GM13977 (cell line): ENCODE results near the gene DDX10.
"Not testable (repeated sequence)": the region's sequence is repeated elsewhere in the genome, so short reads cannot be mapped to it uniquely, and the experiment has no call there.

Experiments used
- DNase-seq: peaks from one replicate; pipeline ENCODE4 v3.0.0; 2012; ENCODE audit warnings: low spot score
- CTCF ChIP-seq: IDR thresholded peaks from 2 replicates; pipeline ENCODE4 v1.5.1; 2012; ENCODE audit warnings: mild to moderate bottlenecking, control low read depth; ENCODE audit not compliant: insufficient read depth; ENCODE audit errors: extremely low read depth, missing control alignments
- in situ Hi-C: fragments of 300-500 bp; cut with MboI; formaldehyde crosslinking; loops from one replicate; pipeline ENCODE4 v1.12.0; 2022; ENCODE audit warnings: low sequenced_read_pairs, low pct_unique_long_range_greater_than_20kb, mixed read lengths, inconsistent platforms; ENCODE audit not compliant: unreplicated experiment

Gene DDX10

GRCh38 chr11:108648528-108648885 lies 16.4 kb upstream of the DDX10 start:
- in situ Hi-C loops = no loop called here
- no peak for DNase-seq
- TF ChIP-seq CTCF = no peak

GRCh38 chr11:108654100-108654499 lies 10.8 kb upstream of the DDX10 start:
- DNase-seq = not testable (repeated sequence)
- in situ Hi-C loops = loop anchor here (10.0 to 25.0 kb wide), 3 partner anchors 239 to 529 kb away; partner anchors contain the start of gene ACAT1

DNA sequence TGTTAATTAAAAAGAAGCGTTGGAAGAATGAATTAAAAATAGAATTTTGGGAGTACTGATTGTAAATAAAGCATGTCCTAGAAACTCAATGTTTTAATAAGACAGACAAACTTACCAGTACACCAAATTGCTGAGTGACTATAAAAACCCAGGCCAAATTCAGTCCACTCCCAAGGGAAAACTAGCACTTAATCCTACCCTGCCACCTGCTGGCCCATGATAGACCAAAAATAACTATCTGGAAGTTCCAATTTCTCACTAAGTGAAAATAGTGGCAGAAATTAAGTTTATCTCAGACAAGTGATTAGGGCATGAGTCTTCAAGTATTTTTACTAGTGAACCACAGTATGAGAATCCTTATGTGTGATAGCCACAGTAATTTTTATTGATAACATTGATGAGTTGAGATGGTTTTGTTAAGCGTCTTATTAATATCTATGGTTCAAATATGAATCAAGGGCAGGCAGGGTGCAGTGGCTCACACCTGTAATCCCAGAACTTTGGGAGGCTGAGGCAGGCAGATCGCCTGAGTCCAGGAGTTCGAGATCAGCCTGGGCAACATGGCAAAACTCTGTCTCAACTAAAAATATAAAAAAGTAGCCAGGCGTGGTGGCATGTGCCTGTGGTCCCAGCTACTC lies 9.8 kb upstream of the DDX10 start:
- in situ Hi-C loops = loop anchor here (10.0 to 25.0 kb wide), 3 partner anchors 240 to 530 kb away; partner anchors contain the start of gene ACAT1
- TF ChIP-seq CTCF = peak; percentile 48
- no peak for DNase-seq

DNA sequence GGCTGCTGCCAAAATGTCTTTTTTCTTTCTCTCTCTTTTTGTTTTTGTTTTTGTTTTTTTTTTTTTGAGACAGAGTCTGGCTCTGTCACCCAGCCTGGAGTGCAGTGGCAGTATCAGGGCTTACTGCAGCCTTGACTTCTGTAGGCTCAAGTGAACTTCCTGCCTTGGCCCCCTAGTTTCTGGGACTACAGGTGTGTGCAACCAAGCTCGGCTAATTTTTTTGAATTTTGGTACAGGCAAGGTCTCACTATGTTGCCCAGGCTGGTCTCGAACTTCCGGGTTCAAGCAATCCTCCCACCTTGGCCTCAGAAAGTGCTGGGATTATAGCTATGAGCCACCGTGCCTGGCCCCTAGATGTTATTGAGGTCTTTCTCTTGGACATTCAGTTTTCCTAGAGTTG lies 2.2 kb upstream of the DDX10 start:
- no peak for TF ChIP-seq CTCF
- in situ Hi-C loops = loop anchor here (25.0 kb wide), 1 partner anchor 325 kb away; no protein-coding TSS in a partner anchor
- DNase-seq = no peak

- no peak for TF ChIP-seq CTCF
- in situ Hi-C loops = loop anchor here (25.0 kb wide), 1 partner anchor 326 kb away; no protein-coding TSS in a partner anchor
These were observed 1.6 kb upstream of the DDX10 start for GRCh38 chr11:108663154-108663877.

DNA sequence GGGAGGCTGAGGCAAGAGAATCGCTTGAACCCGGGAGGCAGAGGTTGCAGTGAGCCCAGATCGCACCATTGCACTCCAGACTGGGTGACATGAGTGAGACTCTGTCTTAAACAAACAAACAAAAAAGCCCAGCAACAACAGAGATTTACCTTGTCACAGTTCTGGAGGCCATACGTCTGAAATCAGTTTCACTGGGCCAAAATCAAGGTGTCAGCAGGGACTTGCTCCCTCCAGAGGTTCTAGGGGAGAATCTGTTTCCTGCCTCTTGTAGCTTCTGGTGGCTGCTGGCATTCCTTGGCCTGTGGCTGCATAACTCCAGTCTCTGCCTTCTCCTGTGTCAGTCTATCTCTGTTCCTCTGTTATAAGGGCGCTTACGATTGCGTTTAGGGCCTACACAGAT lies 1.5 kb downstream of the DDX10 start:
- TF ChIP-seq CTCF = peak; percentile 5
- in situ Hi-C loops = loop anchor here (25.0 kb wide), 1 partner anchor 329 kb away; no protein-coding TSS in a partner anchor

More at GRCh38 chr11:108663154-108663877, 1.6 kb upstream of the DDX10 start:
- no peak for DNase-seq

DNA sequence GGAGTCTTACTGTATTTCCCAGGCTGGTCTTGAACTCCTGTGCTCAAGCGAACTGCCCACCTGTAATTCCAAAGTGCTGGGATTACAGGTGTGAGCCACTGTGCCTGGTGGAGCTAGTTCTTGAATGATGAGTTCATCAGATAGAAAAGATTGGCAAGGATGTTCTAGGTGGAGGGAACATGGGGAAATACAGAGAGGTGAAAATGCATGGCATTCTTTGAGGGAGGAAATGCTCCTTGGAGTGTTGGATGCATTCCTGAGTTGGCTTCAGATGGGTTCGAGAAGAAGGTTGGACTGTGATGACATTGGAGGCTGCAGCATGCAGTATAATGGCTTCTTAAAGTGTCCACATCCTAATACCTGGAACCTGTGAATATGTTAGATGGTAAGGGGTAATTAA lies 4.4 kb downstream of the DDX10 start:
- DNase-seq = no peak
- in situ Hi-C loops = loop anchor here (25.0 kb wide), 1 partner anchor 332 kb away; no protein-coding TSS in a partner anchor

More for the DNA sequence above, 1.5 kb downstream of the DDX10 start:
- DNase-seq = no peak

More for the DNA sequence above, 4.4 kb downstream of the DDX10 start:
- no peak for TF ChIP-seq CTCF
